ENCODE measurements around the gene ITGB3. TPM values are rescaled to one million over a fixed set of nuclear protein-coding genes. Genes with fewer than 3 reads are reported as not detected.

The ITGB3 gene
- polyA plus RNA-seq, 1 donor: 12.3 TPM

DNA sequence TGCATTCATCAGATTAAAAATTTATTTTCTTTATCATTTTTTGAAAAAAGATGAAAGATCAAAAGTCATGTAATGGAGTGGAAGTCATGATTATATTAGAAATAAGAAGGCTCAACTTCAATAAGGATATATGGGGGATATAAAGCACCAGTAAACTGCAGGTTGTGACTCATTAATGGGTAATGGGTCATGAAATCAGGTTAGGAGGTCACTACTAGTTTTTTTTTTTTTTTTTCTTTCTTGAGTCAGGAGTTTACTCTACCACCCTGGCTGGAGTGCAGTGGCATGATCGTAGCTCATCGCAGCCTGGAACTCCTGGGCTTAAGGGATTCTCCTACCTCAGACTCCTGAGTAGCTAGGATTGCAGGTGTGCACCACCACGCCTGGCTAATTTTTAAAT is 84.4 kb downstream of the ITGB3 start:
- DNase-seq (ENCODE audit: low read depth): no peak

DNA sequence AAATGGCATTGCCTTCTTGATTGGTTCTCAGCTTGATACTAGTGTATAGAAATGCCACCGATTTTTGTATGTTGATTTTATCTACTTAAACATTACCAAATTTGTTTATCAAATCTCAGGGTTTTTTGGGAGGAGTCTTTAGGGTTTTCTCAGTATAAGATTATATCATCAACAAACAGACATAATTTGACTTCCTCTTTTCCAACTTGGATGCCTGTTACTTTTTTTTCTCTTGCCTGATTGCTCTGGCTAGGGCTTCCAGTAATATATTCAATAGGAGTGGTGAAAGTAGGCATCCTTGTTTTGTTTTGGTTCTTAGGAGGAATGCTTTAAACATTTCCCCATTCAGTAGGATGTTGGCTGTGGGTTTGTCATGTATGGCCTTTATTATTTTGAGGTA is 99.2 kb downstream of the ITGB3 start:
- no peak for DNase-seq (ENCODE audit: low read depth)

- DNase-seq (ENCODE audit: low read depth): no peak
Measured at GRCh38 chr17:47358652-47359051, 105.0 kb downstream of the ITGB3 start.

Other genes starting within 250 kb of the ITGB3 start
- gene CDC27, start 64.5 kb upstream of the ITGB3 start, polyA plus RNA-seq (ENCODE audit: insufficient read length): 49.6 TPM
- gene MYL4, start 44.5 kb upstream of the ITGB3 start, polyA plus RNA-seq (ENCODE audit: insufficient read length): 1,803 TPM
- gene EFCAB13, start 70.1 kb downstream of the ITGB3 start, polyA plus RNA-seq (ENCODE audit: insufficient read length): 6.5 TPM